K562 (cell line): ENCODE measurements around the gene CLDN5. TPM values are rescaled to one million over a fixed set of nuclear protein-coding genes. Genes with fewer than 3 reads are reported as not detected.

ENCODE experiments used
- ARID2 ChIP-seq: fragments of 450-650 bp; IDR thresholded peaks from 2 replicates; pipeline ENCODE4 v1.6.1; 2017; ENCODE audit warnings: antibody characterized with exemption, mild to moderate bottlenecking
- CEBPB ChIP-seq: fragments of 450-650 bp; IDR thresholded peaks from 2 replicates; pipeline ENCODE4 v1.6.1; 2016; ENCODE audit warnings: missing genetic modification characterization, missing compliant biosample characterization
- EZH2 ChIP-seq: IDR thresholded peaks from 2 replicates; pipeline ENCODE4 v1.6.1; 2012; ENCODE audit warnings: low read depth, mild to moderate bottlenecking, inconsistent platforms, low read length, borderline replicate concordance
- GATAD2B ChIP-seq: fragments of 450-650 bp; IDR thresholded peaks from 2 replicates; pipeline ENCODE4 v1.6.1; 2017; ENCODE audit warnings: mild to moderate bottlenecking, borderline replicate concordance
- GTF2F1 ChIP-seq: IDR thresholded peaks from 2 replicates; pipeline ENCODE4 v1.6.1; 2011; ENCODE audit warnings: low read depth, low read length, improper control_type of control experiment
- HCFC1 ChIP-seq: IDR thresholded peaks from 2 replicates; pipeline ENCODE4 v1.6.1; 2012; ENCODE audit warnings: low read depth, low read length, improper control_type of control experiment
- LARP7 ChIP-seq: fragments of 450-650 bp; IDR thresholded peaks from 2 replicates; pipeline ENCODE4 v1.6.1; 2016
- NCOA6 ChIP-seq: fragments of 450-650 bp; IDR thresholded peaks from 2 replicates; pipeline ENCODE4 v1.6.1; 2017; ENCODE audit warnings: mild to moderate bottlenecking
- NFE2L1 ChIP-seq: fragments of 450-650 bp; IDR thresholded peaks from 2 replicates; pipeline ENCODE4 v1.6.1; 2016; ENCODE audit warnings: missing genetic modification characterization, low read depth, mild to moderate bottlenecking, missing compliant biosample characterization, moderate library complexity, borderline replicate concordance
- NR2C2 ChIP-seq, 2 experiments: fragments of 200-800 bp in 1 of 2; sonication (Bioruptor generic) in 1 of 2; sonication (generic) in 1 of 2; formaldehyde crosslinking in 1 of 2; IDR thresholded peaks; 2 replicates each; pipeline versions ENCODE4 v1.6.1 to v1.8.0; 2016 to 2022; ENCODE audit warnings: mild to moderate bottlenecking in 1 of 2, missing compliant biosample characterization in 1 of 2, missing genetic modification characterization in 1 of 2, missing genetic modification reagents in 1 of 2
- PHTF2 ChIP-seq: fragments of 250-450 bp; sonication (Bioruptor Pico); IDR thresholded peaks from 2 replicates; pipeline ENCODE4 v1.5.0; 2021; ENCODE audit warnings: mild to moderate bottlenecking
- PREB ChIP-seq: sonication (generic); formaldehyde crosslinking; IDR thresholded peaks from 2 replicates; pipeline ENCODE4 v1.8.1; 2023; ENCODE audit warnings: mild to moderate bottlenecking, missing genetic modification reagents
- PURB ChIP-seq: sonication (generic); formaldehyde crosslinking; IDR thresholded peaks from 2 replicates; pipeline ENCODE4 v1.9.0; 2021; ENCODE audit warnings: low read depth, mild to moderate bottlenecking, missing genetic modification reagents
- RBFOX2 ChIP-seq: fragments of 200-400 bp; formaldehyde crosslinking; IDR thresholded peaks from 2 replicates; pipeline ENCODE4 v1.6.1; 2017; ENCODE audit warnings: low read depth, mild to moderate bottlenecking, low read length, moderate library complexity
- RBM34 ChIP-seq: fragments of 200-400 bp; formaldehyde crosslinking; IDR thresholded peaks from 2 replicates; pipeline ENCODE4 v1.6.1; 2018; ENCODE audit warnings: low read length, borderline replicate concordance; ENCODE audit not compliant: insufficient read depth
- TFAP4 ChIP-seq: sonication (generic); formaldehyde crosslinking; IDR thresholded peaks from 2 replicates; pipeline ENCODE4 v1.8.0; 2022; ENCODE audit warnings: missing genetic modification reagents, mild to moderate bottlenecking, moderate library complexity, borderline replicate concordance
- ZBTB2 ChIP-seq: fragments of 450-650 bp; IDR thresholded peaks from 2 replicates; pipeline ENCODE4 v1.6.1; 2016; ENCODE audit warnings: antibody characterized with exemption
- ZNF274 ChIP-seq: IDR thresholded peaks from 2 replicates; pipeline ENCODE4 v1.6.1; 2011; ENCODE audit warnings: low read depth, mild to moderate bottlenecking, low read length, moderate library complexity, borderline replicate concordance
- ZNF436 ChIP-seq: fragments of 250-450, 450-650 bp; sonication (Bioruptor Pico); formaldehyde crosslinking; IDR thresholded peaks from 2 replicates; pipeline ENCODE4 v1.7.0; 2020; ENCODE audit warnings: mild to moderate bottlenecking
- ZNF699 ChIP-seq: fragments of 250-450 bp; sonication (Bioruptor Pico); IDR thresholded peaks from 2 replicates; pipeline ENCODE4 v1.8.0; 2021; ENCODE audit warnings: mild to moderate bottlenecking, moderate library complexity; ENCODE audit not compliant: insufficient replicate concordance
- polyA plus RNA-seq, 8 experiments: library from polyadenylated mRNA; depleted of rRNA in 4 of 8; stranded (reverse) in 5 of 8; unstranded in 3 of 8; fragments of >200 nt; fragmentation: Nextera tagmentation in 2 of 8; fragmentation: Illumina TruSeq in 1 of 8; extraction: Ambion mirVana in 2 of 8; extraction: Trizol in 1 of 8; gene quantifications; 2 replicates each; pipeline versions ENCODE4 v1.2.1 to v1.2.3, GENCODE V29; 2011 to 2014; ENCODE audit warnings: inconsistent platforms in 1 of 8, missing spikeins in 1 of 8
- total RNA-seq, 7 experiments: library from RNA; depleted of rRNA in 6 of 7; stranded (reverse); fragments of >200 nt in 6 of 7; fragmentation: Illumina TruSeq in 2 of 7; extraction: Trizol in 2 of 7; gene quantifications; 2 replicates each; pipeline versions ENCODE4 v1.2.1 to v1.2.3, GENCODE V29; 2011 to 2021; ENCODE audit warnings: low replicate concordance in 1 of 7
- TF ChIP-seq, protein P1 (sequence below), 2 experiments: fragments of 450-650 bp; IDR thresholded peaks; 2 replicates each; pipeline ENCODE4 v1.6.1; 2016
- TF ChIP-seq, protein P2 (sequence below): sonication (generic); formaldehyde crosslinking; IDR thresholded peaks from 2 replicates; pipeline ENCODE4 v1.8.1; 2023; ENCODE audit warnings: mild to moderate bottlenecking, missing genetic modification reagents

CLDN5 gene
- total and polyA plus RNA-seq, 9 of the 15 experiments (the other 6 are each of a cell fraction or from before 2014, with no cell fraction given), result 0.20 TPM; not detected in 8

DNA sequence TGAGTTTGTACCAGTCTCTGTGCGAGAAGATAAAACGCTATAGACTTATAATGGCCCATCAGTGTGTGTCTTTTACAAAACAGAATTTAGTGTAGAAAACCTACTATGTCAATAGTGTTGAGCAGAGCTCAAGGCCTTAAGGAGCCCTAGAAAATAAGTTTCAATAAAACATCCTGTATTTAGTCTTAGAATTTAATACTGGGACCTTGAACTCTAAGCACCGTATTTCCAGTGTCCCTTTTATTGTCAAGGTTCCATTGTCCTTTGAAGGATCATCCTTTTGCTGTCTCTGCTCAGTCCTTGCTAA is 27.9 kb downstream of the CLDN5 start (continued):
- no peak for TF ChIP-seq RBM34
- TF ChIP-seq GATAD2B, result no peak
- TF ChIP-seq, protein P1, sequence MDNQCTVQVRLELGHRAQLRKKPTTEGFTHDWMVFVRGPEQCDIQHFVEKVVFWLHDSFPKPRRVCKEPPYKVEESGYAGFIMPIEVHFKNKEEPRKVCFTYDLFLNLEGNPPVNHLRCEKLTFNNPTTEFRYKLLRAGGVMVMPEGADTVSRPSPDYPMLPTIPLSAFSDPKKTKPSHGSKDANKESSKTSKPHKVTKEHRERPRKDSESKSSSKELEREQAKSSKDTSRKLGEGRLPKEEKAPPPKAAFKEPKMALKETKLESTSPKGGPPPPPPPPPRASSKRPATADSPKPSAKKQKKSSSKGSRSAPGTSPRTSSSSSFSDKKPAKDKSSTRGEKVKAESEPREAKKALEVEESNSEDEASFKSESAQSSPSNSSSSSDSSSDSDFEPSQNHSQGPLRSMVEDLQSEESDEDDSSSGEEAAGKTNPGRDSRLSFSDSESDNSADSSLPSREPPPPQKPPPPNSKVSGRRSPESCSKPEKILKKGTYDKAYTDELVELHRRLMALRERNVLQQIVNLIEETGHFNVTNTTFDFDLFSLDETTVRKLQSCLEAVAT (IDR thresholded peaks at IDR 0.05), result no peak
- 0 out of 2 replicates have a peak, but pooled peaks have one; percentile 1 for TF ChIP-seq NR2C2 (CRISPR knock-in tag; IDR thresholded peaks at IDR 0.05)
- no peak for TF ChIP-seq NR2C2 (tag; IDR thresholded peaks at IDR 0.05)
- peak; percentile 75 for TF ChIP-seq ZNF699
- 0 out of 2 replicates have a peak, but pooled peaks have one; percentile 43 for TF ChIP-seq GTF2F1
- no peak for TF ChIP-seq ZNF274
- TF ChIP-seq ZBTB2, result no peak
- TF ChIP-seq, protein P2, sequence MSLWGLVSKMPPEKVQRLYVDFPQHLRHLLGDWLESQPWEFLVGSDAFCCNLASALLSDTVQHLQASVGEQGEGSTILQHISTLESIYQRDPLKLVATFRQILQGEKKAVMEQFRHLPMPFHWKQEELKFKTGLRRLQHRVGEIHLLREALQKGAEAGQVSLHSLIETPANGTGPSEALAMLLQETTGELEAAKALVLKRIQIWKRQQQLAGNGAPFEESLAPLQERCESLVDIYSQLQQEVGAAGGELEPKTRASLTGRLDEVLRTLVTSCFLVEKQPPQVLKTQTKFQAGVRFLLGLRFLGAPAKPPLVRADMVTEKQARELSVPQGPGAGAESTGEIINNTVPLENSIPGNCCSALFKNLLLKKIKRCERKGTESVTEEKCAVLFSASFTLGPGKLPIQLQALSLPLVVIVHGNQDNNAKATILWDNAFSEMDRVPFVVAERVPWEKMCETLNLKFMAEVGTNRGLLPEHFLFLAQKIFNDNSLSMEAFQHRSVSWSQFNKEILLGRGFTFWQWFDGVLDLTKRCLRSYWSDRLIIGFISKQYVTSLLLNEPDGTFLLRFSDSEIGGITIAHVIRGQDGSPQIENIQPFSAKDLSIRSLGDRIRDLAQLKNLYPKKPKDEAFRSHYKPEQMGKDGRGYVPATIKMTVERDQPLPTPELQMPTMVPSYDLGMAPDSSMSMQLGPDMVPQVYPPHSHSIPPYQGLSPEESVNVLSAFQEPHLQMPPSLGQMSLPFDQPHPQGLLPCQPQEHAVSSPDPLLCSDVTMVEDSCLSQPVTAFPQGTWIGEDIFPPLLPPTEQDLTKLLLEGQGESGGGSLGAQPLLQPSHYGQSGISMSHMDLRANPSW (CRISPR knock-in tag), result 0 out of 2 replicates have a peak, but pooled peaks have one; percentile 6
- no peak for TF ChIP-seq NCOA6
- TF ChIP-seq NFE2L1, result no peak
- TF ChIP-seq ARID2, result no peak
- no peak for TF ChIP-seq PURB
- TF ChIP-seq PHTF2 (CRISPR knock-in tag), result no peak
- no peak for TF ChIP-seq EZH2
- no peak for TF ChIP-seq LARP7
- TF ChIP-seq CEBPB (tag), result no peak
- TF ChIP-seq HCFC1, result no peak
- no peak for TF ChIP-seq RBFOX2
- TF ChIP-seq PREB (CRISPR knock-in tag), result no peak
- TF ChIP-seq TFAP4 (CRISPR knock-in tag), result no peak
- no peak for TF ChIP-seq ZNF436 (CRISPR knock-in tag)
